ENCODE measurements around the gene MMP28.

MMP28 gene

GRCh38 chr17:35775039-35775438 is 20.4 kb downstream of the MMP28 start:
- H3K4me1 ChIP-seq (ENCODE audit: control insufficient read depth, low read depth, low read length): peaks cover 24% of the 10 kb centered on the region
- H3K9me3 ChIP-seq (ENCODE audit: control insufficient read depth, low read depth, low read length): no peaks in the 10 kb centered on the region
- H3K36me3 ChIP-seq (ENCODE audit: control insufficient read depth, low read depth, low read length): no peaks in the 10 kb centered on the region
- no peak overlapping the region for H3K27ac ChIP-seq (ENCODE audit: low read length)
- H3K27me3 ChIP-seq (ENCODE audit: control insufficient read depth, insufficient read depth, low read length): no peaks in the 10 kb centered on the region
- no peak overlapping the region for H3K4me3 ChIP-seq (ENCODE audit: low read length)
- H3K9ac ChIP-seq (ENCODE audit: low read length): no peak overlapping the region

GRCh38 chr17:35774499-35774898 is 20.9 kb downstream of the MMP28 start:
- Histone ChIP-seq H3K4me1 (ENCODE audit: control insufficient read depth, low read depth, low read length) (peaks cover 24% of the 10 kb centered on the region), H3K36me3 (ENCODE audit: control insufficient read depth, low read depth, low read length) (no peaks in the 10 kb centered on the region), H3K9me3 (ENCODE audit: control insufficient read depth, low read depth, low read length) (no peaks in the 10 kb centered on the region), H3K9ac (ENCODE audit: low read length) (no peak overlapping the region), H3K4me3 (ENCODE audit: low read length) (no peak overlapping the region), H3K27ac (ENCODE audit: low read length) (no peak overlapping the region), H3K27me3 (ENCODE audit: control insufficient read depth, insufficient read depth, low read length) (no peaks in the 10 kb centered on the region)

DNA sequence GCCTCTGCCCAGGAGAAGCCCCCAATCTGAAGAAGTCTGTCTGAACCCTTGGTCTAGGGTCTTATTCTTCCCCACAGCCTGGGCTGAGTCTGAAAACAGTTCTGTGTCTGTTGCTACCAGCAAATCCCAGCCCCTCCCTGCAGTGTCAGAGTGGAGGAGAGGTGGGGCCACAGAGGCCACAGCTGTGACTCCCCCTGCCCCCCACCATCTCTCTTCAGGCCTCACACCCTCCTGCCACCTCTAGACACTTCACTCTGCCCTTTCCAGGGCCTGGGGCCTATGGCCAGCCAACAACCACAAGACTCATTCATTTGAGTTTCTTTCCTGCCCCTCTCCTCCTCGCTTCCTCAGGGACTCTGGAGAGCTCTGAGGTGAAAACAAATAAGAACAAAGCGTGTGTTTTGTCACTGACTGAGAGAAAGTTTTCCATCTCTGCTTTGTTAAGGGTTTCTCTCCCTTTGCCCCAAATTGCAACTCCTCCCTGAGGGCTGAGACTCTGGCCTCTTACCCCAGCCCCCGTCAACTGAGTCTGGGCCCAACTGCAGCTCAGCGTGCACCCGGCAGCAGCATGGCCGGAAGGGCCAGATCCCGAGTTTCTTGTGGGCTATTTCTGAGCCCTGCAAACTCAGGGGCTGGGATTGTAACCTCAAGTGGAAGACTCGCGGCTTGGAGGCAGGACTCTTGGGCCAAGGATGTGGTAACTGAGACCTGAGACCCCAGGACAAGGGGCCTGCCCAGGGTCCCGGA is 21.6 kb downstream of the MMP28 start:
- Histone ChIP-seq H3K27ac (ENCODE audit: low read length) (no peak overlapping the region), H3K27me3 (ENCODE audit: control insufficient read depth, insufficient read depth, low read length) (no peaks in the 10 kb centered on the region), H3K9ac (ENCODE audit: low read length) (no peak overlapping the region), H3K9me3 (ENCODE audit: control insufficient read depth, low read depth, low read length) (no peaks in the 10 kb centered on the region), H3K36me3 (ENCODE audit: control insufficient read depth, low read depth, low read length) (no peaks in the 10 kb centered on the region), H3K4me1 (ENCODE audit: control insufficient read depth, low read depth, low read length) (peaks cover 24% of the 10 kb centered on the region), H3K4me3 (ENCODE audit: low read length) (no peak overlapping the region)

DNA sequence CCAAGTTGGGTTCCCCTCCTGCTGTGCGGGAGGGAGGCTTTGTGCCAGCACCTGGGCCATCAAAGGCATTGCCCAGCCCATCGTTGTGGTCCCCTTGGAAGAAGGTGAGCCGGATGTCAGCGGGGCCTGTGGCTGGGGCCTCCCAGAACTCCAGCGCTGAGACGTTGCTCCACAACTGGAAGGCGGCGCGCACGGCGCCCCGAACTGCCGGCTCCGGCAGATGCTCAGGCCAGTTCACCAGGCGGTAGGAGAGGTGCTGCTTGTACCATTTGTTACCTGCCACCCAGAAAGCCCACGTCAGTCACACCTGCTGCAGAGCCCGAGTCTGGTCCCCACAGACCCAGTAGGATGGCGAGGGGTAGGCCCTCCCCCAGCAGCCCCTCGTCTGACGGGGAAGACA is 22.3 kb downstream of the MMP28 start:
- Histone ChIP-seq H3K27me3 (ENCODE audit: control insufficient read depth, insufficient read depth, low read length) (no peaks in the 10 kb centered on the region), H3K36me3 (ENCODE audit: control insufficient read depth, low read depth, low read length) (no peaks in the 10 kb centered on the region), H3K4me1 (ENCODE audit: control insufficient read depth, low read depth, low read length) (peaks cover 24% of the 10 kb centered on the region), H3K27ac (ENCODE audit: low read length) (no peak overlapping the region), H3K9me3 (ENCODE audit: control insufficient read depth, low read depth, low read length) (no peaks in the 10 kb centered on the region), H3K4me3 (ENCODE audit: low read length) (no peak overlapping the region), H3K9ac (ENCODE audit: low read length) (no peak overlapping the region)

- H3K9me3 ChIP-seq (ENCODE audit: control insufficient read depth, low read depth, low read length): no peaks in the 10 kb centered on the region
- H3K27ac ChIP-seq (ENCODE audit: low read length): no peak overlapping the region
- H3K4me3 ChIP-seq (ENCODE audit: low read length): no peak overlapping the region
- no peaks in the 10 kb centered on the region for H3K36me3 ChIP-seq (ENCODE audit: control insufficient read depth, low read depth, low read length)
- no peaks in the 10 kb centered on the region for H3K27me3 ChIP-seq (ENCODE audit: control insufficient read depth, insufficient read depth, low read length)
- peaks cover 25% of the 10 kb centered on the region for H3K4me1 ChIP-seq (ENCODE audit: control insufficient read depth, low read depth, low read length)
- H3K9ac ChIP-seq (ENCODE audit: low read length): no peak overlapping the region
Observed at GRCh38 chr17:35769895-35770486, 25.4 kb downstream of the MMP28 start.

GRCh38 chr17:35768797-35769196 is 26.6 kb downstream of the MMP28 start:
- no peak overlapping the region for H3K27ac ChIP-seq (ENCODE audit: low read length)
- no peak overlapping the region for H3K9ac ChIP-seq (ENCODE audit: low read length)
- H3K4me3 ChIP-seq (ENCODE audit: low read length): no peak overlapping the region
- peaks cover 16% of the 10 kb centered on the region for H3K4me1 ChIP-seq (ENCODE audit: control insufficient read depth, low read depth, low read length)
- no peaks in the 10 kb centered on the region for H3K36me3 ChIP-seq (ENCODE audit: control insufficient read depth, low read depth, low read length)
- H3K9me3 ChIP-seq (ENCODE audit: control insufficient read depth, low read depth, low read length): no peaks in the 10 kb centered on the region
- no peaks in the 10 kb centered on the region for H3K27me3 ChIP-seq (ENCODE audit: control insufficient read depth, insufficient read depth, low read length)

DNA sequence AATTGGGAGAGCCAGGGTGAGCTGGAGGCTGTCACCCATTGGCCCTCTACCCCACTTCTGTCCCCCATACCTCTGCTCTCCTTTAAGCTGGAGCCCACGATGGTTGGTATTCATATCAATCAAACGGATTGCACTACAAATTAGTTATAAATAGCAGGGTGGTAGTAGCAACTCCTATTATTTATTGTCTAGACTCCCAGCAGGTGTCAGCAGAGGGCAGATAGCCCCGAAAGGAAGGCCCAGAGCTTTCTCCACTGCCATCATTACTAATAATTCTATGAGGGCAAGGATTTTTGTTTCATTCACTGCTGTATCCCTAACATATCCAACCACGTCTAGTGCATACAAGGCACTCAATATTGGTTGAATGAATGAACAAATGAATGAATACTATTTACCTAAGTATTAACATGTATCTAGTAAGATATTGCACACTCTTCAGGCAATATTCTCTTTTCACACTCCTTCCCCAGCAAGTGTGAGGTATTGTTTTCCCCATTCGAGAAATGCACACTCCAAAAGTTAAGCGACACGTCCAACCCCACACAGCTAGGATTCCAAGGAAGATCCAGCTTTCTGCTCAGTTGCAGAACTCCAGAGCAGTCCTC is 28.4 kb downstream of the MMP28 start:
- H3K27me3 ChIP-seq (ENCODE audit: control insufficient read depth, insufficient read depth, low read length): no peaks in the 10 kb centered on the region
- peaks cover 5% of the 10 kb centered on the region for H3K4me1 ChIP-seq (ENCODE audit: control insufficient read depth, low read depth, low read length)
- no peaks in the 10 kb centered on the region for H3K9me3 ChIP-seq (ENCODE audit: control insufficient read depth, low read depth, low read length)
- no peak overlapping the region for H3K4me3 ChIP-seq (ENCODE audit: low read length)
- no peak overlapping the region for H3K9ac ChIP-seq (ENCODE audit: low read length)
- H3K27ac ChIP-seq (ENCODE audit: low read length): no peak overlapping the region
- H3K36me3 ChIP-seq (ENCODE audit: control insufficient read depth, low read depth, low read length): no peaks in the 10 kb centered on the region

DNA sequence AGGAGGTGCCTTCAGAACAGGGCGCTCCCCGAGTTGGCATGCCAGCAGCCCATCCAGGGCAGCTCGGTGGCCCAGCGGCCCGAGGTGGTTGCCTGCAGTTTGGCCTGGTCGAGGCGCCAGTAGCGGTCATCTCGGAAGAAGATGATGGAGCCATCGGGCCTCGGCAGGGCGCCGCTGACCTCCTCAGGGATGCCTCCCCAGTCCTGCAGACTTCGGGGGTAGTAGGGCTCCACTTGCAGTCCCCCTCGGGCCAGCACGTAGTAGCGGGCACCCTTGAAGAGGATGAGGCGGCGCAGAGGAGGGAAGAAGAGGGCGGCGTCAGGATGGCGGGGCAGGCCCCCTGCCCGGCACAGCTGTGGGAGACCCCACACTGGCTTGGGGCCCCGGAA is 29.0 kb downstream of the MMP28 start:
- Histone ChIP-seq H3K9ac (ENCODE audit: low read length) (no peak overlapping the region), H3K9me3 (ENCODE audit: control insufficient read depth, low read depth, low read length) (no peaks in the 10 kb centered on the region), H3K27me3 (ENCODE audit: control insufficient read depth, insufficient read depth, low read length) (no peaks in the 10 kb centered on the region), H3K27ac (ENCODE audit: low read length) (no peak overlapping the region), H3K4me3 (ENCODE audit: low read length) (no peak overlapping the region), H3K36me3 (ENCODE audit: control insufficient read depth, low read depth, low read length) (no peaks in the 10 kb centered on the region), H3K4me1 (ENCODE audit: control insufficient read depth, low read depth, low read length) (peaks cover 3% of the 10 kb centered on the region)

- Histone ChIP-seq H3K27ac (ENCODE audit: low read length) (no peak overlapping the region), H3K4me1 (ENCODE audit: control insufficient read depth, low read depth, low read length) (peaks cover 3% of the 10 kb centered on the region), H3K36me3 (ENCODE audit: control insufficient read depth, low read depth, low read length) (no peaks in the 10 kb centered on the region), H3K9ac (ENCODE audit: low read length) (no peak overlapping the region), H3K27me3 (ENCODE audit: control insufficient read depth, insufficient read depth, low read length) (no peaks in the 10 kb centered on the region), H3K4me3 (ENCODE audit: low read length) (no peak overlapping the region), H3K9me3 (ENCODE audit: control insufficient read depth, low read depth, low read length) (no peaks in the 10 kb centered on the region)
Observed at GRCh38 chr17:35765756-35766488, 29.5 kb downstream of the MMP28 start.

DNA sequence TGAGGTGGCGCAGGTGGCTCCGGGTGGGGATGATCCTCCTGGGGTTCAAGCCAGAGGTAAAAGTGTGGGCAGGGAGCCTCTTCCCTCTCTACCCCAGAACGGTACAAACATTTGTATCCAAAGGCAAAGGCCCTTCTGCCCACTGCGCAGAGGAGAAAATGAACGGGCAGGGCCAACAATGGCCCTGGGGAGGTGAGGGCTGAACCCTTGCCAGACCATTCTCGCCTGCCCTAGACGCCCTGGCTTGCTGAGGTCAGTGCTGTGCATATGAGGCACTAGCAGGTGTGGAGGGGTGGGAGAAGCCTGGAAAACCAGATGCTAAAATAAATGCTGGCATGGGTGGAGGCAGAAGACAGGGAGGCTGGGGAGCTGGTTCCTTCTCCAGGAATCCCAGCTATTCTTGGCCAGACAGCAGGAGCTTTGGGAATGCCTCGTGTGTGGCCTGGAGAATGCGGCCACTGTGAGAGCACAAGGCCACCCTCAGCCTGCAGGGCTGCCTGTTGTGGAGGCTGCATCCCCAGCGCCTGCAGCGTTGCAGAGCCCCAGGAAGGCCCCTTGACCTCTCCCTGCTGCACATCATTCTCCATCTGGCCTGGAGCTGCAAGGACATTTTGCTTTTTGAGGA is 30.2 kb downstream of the MMP28 start:
- peaks cover 3% of the 10 kb centered on the region for H3K4me1 ChIP-seq (ENCODE audit: control insufficient read depth, low read depth, low read length)
- no peaks in the 10 kb centered on the region for H3K9me3 ChIP-seq (ENCODE audit: control insufficient read depth, low read depth, low read length)
- H3K36me3 ChIP-seq (ENCODE audit: control insufficient read depth, low read depth, low read length): no peaks in the 10 kb centered on the region
- peak overlapping the region; percentile 65 for H3K4me3 ChIP-seq (ENCODE audit: low read length)
- no peak overlapping the region for H3K27ac ChIP-seq (ENCODE audit: low read length)
- H3K9ac ChIP-seq (ENCODE audit: low read length): no peak overlapping the region
- H3K27me3 ChIP-seq (ENCODE audit: control insufficient read depth, insufficient read depth, low read length): no peaks in the 10 kb centered on the region
